Medulla oblongata (tissue), 1 donor: ENCODE measurements around the gene UBXN6.
A peak's percentile ranks its signal among the peaks of the same experiment; 100 is the strongest.

Source experiments
- DNase-seq: peaks from one replicate; pipeline ENCODE4 v3.0.0-alpha.2; 2015; ENCODE audit errors: extremely low spot score

Gene UBXN6

DNA sequence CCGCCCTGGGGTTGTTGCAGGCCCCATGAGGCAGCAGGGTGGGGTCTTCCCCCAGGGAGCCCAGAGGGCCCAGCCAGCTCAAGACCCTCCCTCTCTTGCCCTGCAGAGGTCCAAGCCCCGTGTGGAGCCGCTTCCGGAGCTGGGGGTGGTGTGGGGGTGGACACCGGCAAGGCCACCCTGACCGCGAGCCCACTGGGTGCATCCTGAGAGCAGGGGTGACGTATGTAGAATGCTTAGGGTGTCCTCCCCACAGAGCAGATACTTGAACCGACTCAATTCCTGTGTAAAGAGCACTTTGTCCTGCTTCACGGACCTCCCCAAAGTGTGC, 14.8 kb downstream of the UBXN6 start:
- no peak for DNase-seq

DNA sequence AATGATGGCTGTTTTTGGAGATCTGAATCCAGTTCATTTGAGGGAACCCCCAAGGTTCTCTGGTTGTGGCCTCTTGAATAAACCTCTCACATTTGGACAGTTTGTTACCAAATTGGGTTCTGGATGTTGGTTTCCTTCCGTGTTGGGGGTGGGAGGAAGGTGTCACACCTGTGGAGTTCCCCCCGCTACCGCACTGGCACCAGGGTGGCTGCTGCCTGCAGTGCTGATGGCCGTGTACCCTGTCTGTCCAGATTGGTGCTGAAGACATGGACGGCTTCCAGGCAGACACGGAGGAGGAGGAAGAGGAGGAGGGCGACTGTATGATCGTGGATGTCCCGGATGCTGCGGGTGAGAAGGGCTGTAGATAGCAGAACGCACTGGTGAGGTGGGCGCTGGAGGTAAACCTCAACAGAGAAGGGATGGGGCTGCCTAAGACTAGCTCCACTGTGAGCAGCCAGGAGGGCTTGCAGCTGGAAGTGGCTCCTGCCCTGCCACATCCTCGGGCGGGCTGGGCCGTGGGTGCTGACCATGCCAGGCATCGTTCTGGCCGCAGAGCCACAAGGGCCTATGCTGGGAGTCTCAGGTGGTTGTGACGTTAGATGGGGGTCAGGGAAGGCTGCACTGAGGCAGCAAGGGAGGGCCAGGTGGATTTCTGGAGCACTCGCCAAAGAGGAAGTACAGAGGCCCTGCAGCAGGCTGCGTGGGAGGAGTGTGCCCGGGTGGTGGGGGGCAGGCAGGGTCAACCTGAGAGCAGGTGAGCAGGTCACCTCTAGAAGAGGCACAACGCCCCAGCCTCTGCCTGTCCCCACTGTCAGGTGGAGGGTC, 15.4 kb downstream of the UBXN6 start:
- no peak for DNase-seq

- DNase-seq, result no peak
Observed at GRCh38 chr19:4439243-4439642, 18.4 kb downstream of the UBXN6 start.

- no peak for DNase-seq
Observed at GRCh38 chr19:4437103-4437502, 20.5 kb downstream of the UBXN6 start.

GRCh38 chr19:4436231-4436630, 21.4 kb downstream of the UBXN6 start:
- no peak for DNase-seq

DNA sequence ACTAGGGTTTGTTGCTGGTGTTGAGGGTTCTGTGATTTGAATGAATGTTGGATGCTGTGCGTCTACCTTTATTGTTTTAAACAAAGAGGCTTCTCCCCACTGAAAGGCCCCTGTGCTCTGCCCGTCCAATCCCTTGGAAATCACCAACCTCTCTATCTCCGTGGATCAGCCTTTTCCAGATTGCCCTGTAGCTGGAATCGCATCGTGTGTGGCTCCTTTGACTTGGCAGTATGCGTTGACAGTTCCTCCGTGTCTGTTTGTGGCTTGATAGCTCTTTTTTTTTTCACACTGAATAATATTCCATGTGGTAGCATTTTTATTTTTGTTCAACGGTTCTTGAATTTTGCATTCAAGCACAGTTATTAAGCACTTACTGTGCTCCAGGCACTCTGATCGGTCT, 23.2 kb downstream of the UBXN6 start:
- no peak for DNase-seq

- DNase-seq, result no peak
Observed at GRCh38 chr19:4432918-4433506, 24.6 kb downstream of the UBXN6 start.

DNA sequence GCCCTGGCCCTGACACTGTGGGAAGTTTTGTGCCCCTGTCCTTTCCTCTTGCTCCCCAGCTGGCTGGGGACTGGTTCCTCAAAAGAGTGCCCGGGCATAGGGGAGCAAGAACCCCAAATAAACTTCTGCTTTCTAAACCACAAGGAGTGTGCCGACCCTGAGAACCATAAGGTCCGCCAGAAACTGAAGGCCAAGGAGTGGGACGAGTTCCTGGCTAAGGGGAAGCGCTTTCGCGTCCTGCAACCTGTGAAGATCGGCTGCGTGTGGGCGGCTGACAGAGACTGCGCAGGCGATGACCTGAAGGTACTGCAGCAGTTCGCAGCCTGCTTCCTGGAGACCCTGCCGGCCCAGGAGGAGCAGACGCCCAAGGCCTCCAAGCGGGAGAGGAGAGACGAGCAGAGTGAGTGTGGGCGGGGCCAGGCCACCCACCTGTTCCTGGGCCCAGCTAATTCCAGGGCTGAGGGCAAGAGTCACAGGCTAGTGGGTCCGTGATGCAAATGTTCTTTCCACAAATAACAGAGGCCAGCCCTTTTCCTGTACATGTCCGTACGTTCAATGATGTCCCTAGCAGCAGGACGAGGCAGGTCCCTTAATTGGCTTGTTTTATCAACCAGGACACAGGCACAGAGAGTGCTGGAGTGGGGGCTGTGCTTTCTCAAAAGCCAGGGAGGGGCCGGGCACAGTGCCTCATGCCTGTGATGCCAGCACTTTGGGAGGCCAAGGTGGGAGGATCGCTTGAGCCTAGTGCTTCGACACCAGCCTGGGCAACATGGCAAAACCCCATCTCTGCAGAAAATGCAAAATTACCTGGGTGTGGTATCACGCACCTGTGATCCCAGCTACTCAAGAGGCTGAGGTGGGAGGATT, 25.6 kb downstream of the UBXN6 start:
- DNase-seq, result peak; percentile 79

GRCh38 chr19:4431296-4431695, 26.3 kb downstream of the UBXN6 start:
- no peak for DNase-seq

DNA sequence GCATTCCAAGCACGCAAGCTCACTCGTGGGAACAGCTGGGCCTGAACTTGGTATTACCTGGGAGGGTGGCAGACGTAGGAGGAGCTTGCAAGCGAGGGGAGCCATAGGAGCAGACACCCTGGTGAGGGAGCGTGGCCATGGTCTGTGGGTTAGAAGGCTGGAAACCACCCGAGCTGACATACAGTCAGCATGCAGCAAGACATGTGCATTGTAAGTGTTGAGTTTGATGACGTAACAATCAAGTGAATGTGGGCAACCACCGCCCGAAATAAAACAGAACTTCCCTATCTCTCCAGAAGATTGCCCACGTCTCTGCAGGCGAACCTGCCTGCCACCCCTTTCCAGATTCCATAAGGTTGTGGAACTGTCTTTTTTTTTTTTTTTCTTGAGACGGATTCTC, 26.8 kb downstream of the UBXN6 start:
- DNase-seq, result peak; percentile 80

DNA sequence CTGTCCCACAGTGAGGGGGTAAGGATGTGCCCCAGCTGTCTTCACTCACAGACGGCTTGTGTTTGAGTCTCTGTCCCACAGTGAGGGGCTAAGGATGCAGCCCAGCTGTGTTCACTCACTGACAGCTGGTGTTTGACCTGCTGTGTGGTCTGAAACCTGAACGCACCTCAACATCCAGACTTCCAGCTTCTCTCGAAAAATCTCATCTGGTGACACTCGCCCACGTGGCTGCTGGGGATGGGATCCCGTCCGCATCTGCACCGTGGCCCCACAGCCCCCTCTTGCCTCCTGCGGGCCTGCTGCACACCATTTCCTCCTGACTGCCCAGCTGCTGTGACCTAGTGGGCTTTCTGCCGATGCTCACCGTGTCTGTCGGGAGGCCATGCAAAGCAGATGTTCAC, 27.8 kb downstream of the UBXN6 start:
- no peak for DNase-seq

GRCh38 chr19:4429256-4429655, 28.3 kb downstream of the UBXN6 start:
- no peak for DNase-seq

DNA sequence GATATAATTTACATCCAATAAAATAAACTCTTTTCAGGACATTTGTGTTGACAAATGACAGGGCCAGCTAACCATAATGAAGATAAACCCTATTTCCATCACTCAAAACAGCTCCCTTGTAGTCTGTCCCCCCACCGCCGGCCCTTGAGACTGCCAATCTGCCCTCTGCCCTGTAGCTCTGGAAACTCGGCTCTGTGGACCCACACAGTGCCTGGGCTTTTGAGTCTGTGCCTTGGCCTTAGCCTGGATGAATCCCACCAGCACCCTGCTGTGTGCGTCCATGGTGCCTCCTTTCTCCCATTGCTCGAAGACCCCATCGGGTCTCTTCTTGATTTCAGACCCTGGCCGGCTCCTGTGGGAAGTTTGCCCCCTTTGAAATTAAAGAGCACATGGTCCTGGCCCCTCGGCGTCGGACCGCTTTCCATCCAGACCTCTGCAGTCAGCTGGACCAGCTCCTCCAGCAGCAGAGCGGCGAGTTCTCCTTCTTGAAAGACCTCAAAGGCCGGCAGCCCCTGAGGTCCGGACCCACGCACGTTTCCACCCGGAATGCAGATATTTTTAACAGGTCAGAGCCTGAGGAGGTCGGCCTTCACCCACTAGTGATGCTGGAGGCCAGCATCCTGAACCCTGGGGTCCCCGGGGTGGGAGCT, 29.1 kb downstream of the UBXN6 start:
- no peak for DNase-seq

- no peak for DNase-seq
Observed at GRCh38 chr19:4425537-4425936, 32.1 kb downstream of the UBXN6 start.

DNA sequence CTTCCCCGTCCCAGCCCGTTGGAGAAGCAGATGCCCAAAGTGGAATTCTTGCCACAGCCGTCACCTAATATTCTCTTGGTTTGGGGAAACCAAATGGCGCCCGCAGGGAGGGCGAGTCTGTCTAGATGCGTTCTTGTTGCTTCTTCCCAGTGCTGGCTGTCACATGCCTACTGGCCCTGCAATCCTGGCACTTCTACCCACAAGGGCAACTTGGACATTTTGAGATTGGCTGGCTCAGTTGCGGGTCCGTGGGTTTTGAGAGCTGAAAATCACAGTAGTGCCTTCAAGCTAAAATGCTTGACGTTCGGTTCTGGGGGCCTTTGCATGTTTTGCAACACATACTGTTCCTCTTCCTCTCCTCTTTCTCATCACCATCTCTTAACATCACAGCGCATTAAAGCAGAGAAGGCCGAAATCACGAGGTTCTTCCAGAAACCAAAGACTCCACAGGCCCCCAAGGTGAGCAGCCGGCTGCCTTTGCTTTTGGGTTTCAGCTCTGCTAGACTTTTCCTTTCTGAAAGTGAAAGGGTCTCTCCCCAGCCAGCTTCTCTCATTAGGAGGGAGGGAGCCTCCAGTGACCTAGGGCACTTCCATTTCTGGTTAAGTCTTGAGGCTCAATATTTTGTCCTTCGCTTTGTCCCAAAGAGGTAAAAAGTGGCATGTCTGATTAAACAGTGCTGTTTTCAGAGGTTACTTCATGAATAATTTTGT, 34.0 kb downstream of the UBXN6 start:
- no peak for DNase-seq

DNA sequence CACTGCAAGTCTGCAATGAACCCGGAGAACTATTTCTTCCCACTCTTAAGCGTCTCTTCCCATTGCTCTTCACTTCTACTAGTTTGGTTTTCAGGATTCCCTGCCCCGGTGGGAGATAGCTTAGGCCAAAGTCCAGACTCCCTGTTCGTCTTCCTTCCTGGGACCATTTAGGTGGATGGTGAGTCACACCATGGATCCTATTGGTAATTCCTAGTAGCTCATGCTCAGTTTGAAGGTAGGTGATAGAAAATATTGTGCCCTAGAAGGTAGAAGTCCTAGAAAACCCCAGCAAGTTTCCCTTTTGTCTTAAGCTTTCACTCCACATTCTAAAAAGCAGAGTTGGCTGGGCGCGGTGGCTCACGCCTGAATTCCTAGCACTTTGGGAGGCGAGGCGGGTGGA, 41.3 kb downstream of the UBXN6 start:
- no peak for DNase-seq

GRCh38 chr19:4415352-4415751, 42.2 kb downstream of the UBXN6 start:
- peak; percentile 8 for DNase-seq

DNA sequence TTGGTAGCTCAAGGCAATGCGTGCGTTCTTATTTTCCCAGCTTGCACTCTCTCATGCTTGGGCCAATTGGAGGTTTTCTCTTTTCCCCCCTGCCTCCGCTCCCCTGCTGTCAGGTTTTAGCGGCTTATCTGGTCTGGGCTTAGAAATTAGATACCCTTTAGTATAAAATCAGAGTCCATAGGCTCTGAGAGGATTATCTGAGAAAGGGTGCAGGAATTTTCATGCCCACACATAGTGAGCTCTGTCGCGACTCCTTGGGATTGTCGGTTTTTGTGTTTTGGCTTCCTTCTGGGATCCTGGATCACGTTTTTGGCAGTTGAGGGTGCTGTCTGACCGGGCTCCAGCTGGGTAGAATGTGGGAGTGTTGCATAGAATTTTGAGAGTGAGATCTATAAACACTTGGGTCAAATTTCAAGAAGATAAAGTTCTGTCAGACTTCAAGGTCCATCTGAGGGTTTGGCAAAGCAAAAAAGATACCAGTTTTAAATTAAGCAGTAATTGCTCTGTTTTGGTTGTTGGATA, 42.7 kb downstream of the UBXN6 start:
- DNase-seq, result no peak

DNA sequence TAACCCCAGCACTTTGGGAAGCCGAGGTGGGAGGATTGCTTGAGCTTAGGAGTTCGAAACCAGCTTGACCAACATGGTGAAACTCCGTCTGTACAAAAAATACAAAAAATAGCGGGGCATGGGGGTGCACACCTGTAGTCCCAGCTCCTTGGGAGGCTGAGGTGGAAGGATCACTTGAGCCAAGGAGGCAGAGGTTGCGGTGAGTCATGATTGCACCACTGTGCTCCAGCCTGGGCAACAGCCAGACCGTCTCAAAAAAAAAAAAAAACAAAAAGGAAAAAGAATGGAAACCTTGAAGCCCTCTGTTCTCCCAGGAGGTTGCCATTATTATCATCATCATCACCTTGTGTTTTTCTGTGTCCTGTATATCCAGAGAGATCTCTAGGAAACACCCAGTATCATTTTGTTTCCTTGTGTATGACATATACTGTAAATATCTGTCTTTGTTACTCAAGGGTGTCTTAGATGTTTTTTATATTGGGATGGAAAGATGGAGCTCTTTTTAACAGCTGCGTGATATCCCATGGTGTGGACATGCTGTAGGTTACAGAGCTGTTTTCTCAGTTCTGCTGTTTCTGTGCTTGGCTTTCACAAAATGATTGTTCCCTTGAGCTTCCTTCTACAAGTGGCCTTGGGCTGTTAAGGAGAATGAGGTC, 43.3 kb downstream of the UBXN6 start:
- no peak for DNase-seq

DNA sequence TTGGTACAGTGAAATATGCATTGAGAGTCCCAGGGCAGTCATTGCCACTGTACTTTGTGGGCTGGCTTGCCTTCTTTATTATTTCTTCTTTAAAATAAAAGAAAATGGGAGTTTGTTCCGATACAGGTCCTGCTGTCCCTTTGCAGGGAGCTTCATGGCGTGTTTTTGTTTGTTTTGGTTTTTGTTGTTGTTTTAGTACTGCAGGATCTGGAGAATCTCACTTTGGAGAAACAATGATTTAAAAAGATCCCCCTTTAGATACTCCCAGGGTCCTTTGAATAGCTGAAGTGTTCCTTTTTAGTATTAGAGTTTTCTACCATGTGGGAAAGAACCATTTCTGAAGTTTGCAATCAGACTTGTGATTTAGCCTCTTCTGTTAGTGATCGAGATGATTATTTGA, 44.0 kb downstream of the UBXN6 start:
- no peak for DNase-seq
